GM12878 (cell line): ENCODE data around the gene GJC1.
A peak's percentile ranks its signal among the peaks of the same experiment; 100 is the strongest.

Source experiments
- ASH2L ChIP-seq: fragments of 300-600, 200-600 bp; sonication (generic); IDR thresholded peaks from 2 replicates; pipeline ENCODE4 v1.6.1; 2017; ENCODE audit warnings: low read depth, mild to moderate bottlenecking, borderline replicate concordance
- ATF3 ChIP-seq: IDR thresholded peaks from 2 replicates; pipeline ENCODE4 v1.6.1; 2011; ENCODE audit warnings: low read depth, mild to moderate bottlenecking, low read length, moderate library complexity, borderline replicate concordance; ENCODE audit errors: extremely low read depth
- CUX1 ChIP-seq: IDR thresholded peaks from 2 replicates; pipeline ENCODE4 v1.6.1; 2012; ENCODE audit warnings: improper control_type of control experiment, low read depth, low read length; ENCODE audit not compliant: insufficient replicate concordance
- FOXM1 ChIP-seq: IDR thresholded peaks from 2 replicates; pipeline ENCODE4 v1.6.1; 2012; ENCODE audit warnings: low read depth, mild to moderate bottlenecking, inconsistent platforms, low read length, moderate library complexity
- KAT2A ChIP-seq: conservative IDR thresholded peaks from 2 replicates; pipeline ENCODE4 v1.6.1; 2011; ENCODE audit warnings: low read depth, low read length; ENCODE audit not compliant: control insufficient read depth
- PML ChIP-seq: IDR thresholded peaks from 2 replicates; pipeline ENCODE4 v1.6.1; 2012; ENCODE audit warnings: low read length, inconsistent platforms
- POLR2A ChIP-seq: IDR thresholded peaks from 2 replicates; pipeline ENCODE4 v1.6.1; 2011; ENCODE audit warnings: low read depth, mild to moderate bottlenecking, low read length
- POLR2AphosphoS5 ChIP-seq: IDR thresholded peaks from 2 replicates; pipeline ENCODE4 v1.6.1; 2011; ENCODE audit warnings: mild to moderate bottlenecking, low read length, inconsistent platforms
- REST ChIP-seq: IDR thresholded peaks from 2 replicates; pipeline ENCODE4 v1.6.1; 2012; ENCODE audit warnings: mild to moderate bottlenecking, low read depth, low read length
- TBL1XR1 ChIP-seq: IDR thresholded peaks from 2 replicates; pipeline ENCODE4 v1.6.1; 2012; ENCODE audit warnings: low read depth, low read length, improper control_type of control experiment
- TCF7 ChIP-seq: IDR thresholded peaks from 2 replicates; pipeline ENCODE4 v1.6.1; 2014; ENCODE audit warnings: antibody characterized with exemption, borderline replicate concordance
- TF ChIP-seq, protein P1 (sequence below), 3 experiments: IDR thresholded peaks in 2 of 3; conservative IDR thresholded peaks in 1 of 3; 2 replicates each; pipeline ENCODE4 v1.5.1; 2011; ENCODE audit warnings: low read depth in 3 of 3, low read length in 3 of 3, mild to moderate bottlenecking in 3 of 3, control low read depth in 2 of 3, moderate library complexity in 2 of 3, inconsistent platforms in 1 of 3, mixed read lengths in 1 of 3; ENCODE audit not compliant: control insufficient read depth in 2 of 3, insufficient read depth in 1 of 3; ENCODE audit errors: extremely low read depth in 1 of 3

DNA sequence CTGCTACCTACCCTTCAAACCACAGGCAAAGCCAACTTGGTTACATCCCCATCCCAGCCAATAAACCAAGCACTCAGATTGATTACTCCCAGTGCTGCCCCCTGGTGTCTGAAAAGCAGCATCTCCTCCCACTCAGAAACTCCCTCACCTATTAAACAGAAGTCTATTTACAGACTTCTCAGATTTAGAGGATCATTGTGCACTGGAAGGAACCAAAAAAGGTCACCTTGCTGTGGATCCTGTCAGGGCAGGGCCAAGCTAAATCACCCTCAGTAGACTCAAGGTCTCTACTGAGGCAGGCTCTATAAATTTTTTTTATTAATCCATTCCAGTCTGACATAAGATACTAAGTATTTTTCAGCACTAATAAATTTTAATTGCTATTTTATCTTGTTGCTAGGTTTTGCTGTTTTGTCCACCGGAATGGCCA, 35.2 kb upstream of the GJC1 start:
- TF ChIP-seq REST (no peak), FOXM1 (no peak), KAT2A (no peak), ATF3 (no peak), TCF7 (no peak), TBL1XR1 (no peak), PML (no peak), POLR2AphosphoS5 (no peak), ASH2L (no peak), POLR2A (no peak), CUX1 (no peak)
- TF ChIP-seq, protein P1, sequence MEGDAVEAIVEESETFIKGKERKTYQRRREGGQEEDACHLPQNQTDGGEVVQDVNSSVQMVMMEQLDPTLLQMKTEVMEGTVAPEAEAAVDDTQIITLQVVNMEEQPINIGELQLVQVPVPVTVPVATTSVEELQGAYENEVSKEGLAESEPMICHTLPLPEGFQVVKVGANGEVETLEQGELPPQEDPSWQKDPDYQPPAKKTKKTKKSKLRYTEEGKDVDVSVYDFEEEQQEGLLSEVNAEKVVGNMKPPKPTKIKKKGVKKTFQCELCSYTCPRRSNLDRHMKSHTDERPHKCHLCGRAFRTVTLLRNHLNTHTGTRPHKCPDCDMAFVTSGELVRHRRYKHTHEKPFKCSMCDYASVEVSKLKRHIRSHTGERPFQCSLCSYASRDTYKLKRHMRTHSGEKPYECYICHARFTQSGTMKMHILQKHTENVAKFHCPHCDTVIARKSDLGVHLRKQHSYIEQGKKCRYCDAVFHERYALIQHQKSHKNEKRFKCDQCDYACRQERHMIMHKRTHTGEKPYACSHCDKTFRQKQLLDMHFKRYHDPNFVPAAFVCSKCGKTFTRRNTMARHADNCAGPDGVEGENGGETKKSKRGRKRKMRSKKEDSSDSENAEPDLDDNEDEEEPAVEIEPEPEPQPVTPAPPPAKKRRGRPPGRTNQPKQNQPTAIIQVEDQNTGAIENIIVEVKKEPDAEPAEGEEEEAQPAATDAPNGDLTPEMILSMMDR (IDR thresholded peaks at IDR 0.05 in 2 of 3, conservative IDR thresholded peaks at IDR 0.05 in 1 of 3; ENCODE audit: control insufficient read depth in 2 of 3, extremely low read depth in 1 of 3, insufficient read depth in 1 of 3, low read depth in 3 of 3, low read length in 3 of 3), result peak; percentile 72 to 88 (median 78)
